H9 (cell line): ENCODE measurements around the gene TMEM86A. TPM values are rescaled to one million over a fixed set of nuclear protein-coding genes. Genes with fewer than 3 reads are reported as not detected.

Experiments used
- DNase-seq: peaks from one replicate; pipeline ENCODE4 v3.0.0-alpha.2; 2017
- H2AFZ ChIP-seq: one replicate; pipeline ENCODE4 v1.6.1; 2013; ENCODE audit warnings: mild to moderate bottlenecking, low read length, control low read depth, moderate library complexity
- H2AK5ac ChIP-seq: 2 replicates; pipeline ENCODE4 v1.6.1; 2013; ENCODE audit warnings: low read length, control low read depth, mixed read lengths; ENCODE audit not compliant: insufficient read length
- H2BK120ac ChIP-seq: one replicate; pipeline ENCODE4 v1.6.1; 2013; ENCODE audit warnings: low read depth, mild to moderate bottlenecking, low read length, control low read depth, inconsistent platforms; ENCODE audit not compliant: poor library complexity, severe bottlenecking
- H2BK12ac ChIP-seq: 2 replicates; pipeline ENCODE4 v1.6.1; 2013; ENCODE audit warnings: low read length, control low read depth, mixed read lengths, low read depth; ENCODE audit not compliant: insufficient read length
- H2BK15ac ChIP-seq: 2 replicates; pipeline ENCODE4 v1.6.1; 2013; ENCODE audit warnings: low read depth, low read length, control low read depth
- H2BK20ac ChIP-seq: one replicate; pipeline ENCODE4 v1.6.1; 2013; ENCODE audit warnings: low read depth, mild to moderate bottlenecking, low read length, control low read depth, inconsistent platforms; ENCODE audit not compliant: poor library complexity, severe bottlenecking
- H2BK5ac ChIP-seq: 2 replicates; pipeline ENCODE4 v1.6.1; 2013; ENCODE audit warnings: low read length, control low read depth, mixed read lengths; ENCODE audit not compliant: insufficient read length
- H3K14ac ChIP-seq: 2 replicates; pipeline ENCODE4 v1.6.1; 2013; ENCODE audit warnings: low read length, control low read depth; ENCODE audit not compliant: insufficient read depth
- H3K18ac ChIP-seq: 2 replicates; pipeline ENCODE4 v1.6.1; 2013; ENCODE audit warnings: low read depth, mild to moderate bottlenecking, mixed read lengths, low read length, control low read depth; ENCODE audit not compliant: insufficient read length
- H3K23ac ChIP-seq: 2 replicates; pipeline ENCODE4 v1.6.1; 2013; ENCODE audit warnings: low read length, control low read depth, mixed read lengths, low read depth; ENCODE audit not compliant: insufficient read length
- H3K23me2 ChIP-seq: 2 replicates; pipeline ENCODE4 v1.6.1; 2013; ENCODE audit warnings: low read depth, mild to moderate bottlenecking, mixed read lengths, low read length, control low read depth; ENCODE audit not compliant: insufficient read length, poor library complexity, severe bottlenecking
- H3K27ac ChIP-seq: 2 replicates; pipeline ENCODE4 v1.5.1; 2013; ENCODE audit warnings: low read length, control low read depth, mixed read lengths, low read depth; ENCODE audit not compliant: insufficient read length
- H3K27me3 ChIP-seq: 2 replicates; pipeline ENCODE4 v1.6.1; 2013; ENCODE audit warnings: low read length, control low read depth, inconsistent platforms; ENCODE audit not compliant: insufficient read depth
- H3K4ac ChIP-seq: 2 replicates; pipeline ENCODE4 v1.6.1; 2013; ENCODE audit warnings: low read depth, mild to moderate bottlenecking, control low read depth, inconsistent platforms, low read length, moderate library complexity
- H3K4me1 ChIP-seq: 2 replicates; pipeline ENCODE4 v1.6.1; 2013; ENCODE audit warnings: low read length, control low read depth, inconsistent platforms; ENCODE audit not compliant: insufficient read depth
- H3K4me2 ChIP-seq: 2 replicates; pipeline ENCODE4 v1.6.1; 2013; ENCODE audit warnings: low read length, control low read depth, mixed read lengths; ENCODE audit not compliant: insufficient read length, insufficient read depth
- H3K56ac ChIP-seq: 2 replicates; pipeline ENCODE4 v1.6.1; 2013; ENCODE audit warnings: low read depth, mild to moderate bottlenecking, mixed read lengths, low read length, control low read depth; ENCODE audit not compliant: insufficient read length
- H3K79me1 ChIP-seq: 2 replicates; pipeline ENCODE4 v1.6.1; 2013; ENCODE audit warnings: low read depth, mild to moderate bottlenecking, moderate library complexity, low read length, control low read depth, inconsistent platforms; ENCODE audit not compliant: insufficient read depth, poor library complexity, severe bottlenecking
- H3K79me2 ChIP-seq: 2 replicates; pipeline ENCODE4 v1.6.1; 2013; ENCODE audit warnings: low read length, control low read depth, inconsistent platforms; ENCODE audit not compliant: insufficient read depth
- H3K9ac ChIP-seq: 2 replicates; pipeline ENCODE4 v1.6.1; 2013; ENCODE audit warnings: low read length, control low read depth, mixed read lengths; ENCODE audit not compliant: insufficient read length; ENCODE audit errors: extremely low read depth
- H3K9me3 ChIP-seq: one replicate; pipeline ENCODE4 v1.6.1; 2013; ENCODE audit warnings: low read depth, low read length, inconsistent platforms; ENCODE audit not compliant: control insufficient read depth
- H3T11ph ChIP-seq: one replicate; pipeline ENCODE4 v1.6.1; 2013; ENCODE audit warnings: mild to moderate bottlenecking, low read length, control low read depth, inconsistent platforms
- H4K20me1 ChIP-seq: one replicate; pipeline ENCODE4 v1.6.1; 2013; ENCODE audit not compliant: control insufficient read depth, insufficient read length, insufficient read depth
- H4K5ac ChIP-seq: 2 replicates; pipeline ENCODE4 v1.6.1; 2013; ENCODE audit warnings: low read depth, mild to moderate bottlenecking, mixed read lengths, low read length, control low read depth; ENCODE audit not compliant: insufficient read length
- H4K8ac ChIP-seq: replicated peaks from 2 replicates; pipeline ENCODE4 v1.6.1; 2013; ENCODE audit warnings: low read length, control low read depth, mixed read lengths, low read depth; ENCODE audit not compliant: insufficient read length
- H4K91ac ChIP-seq: 2 replicates; pipeline ENCODE4 v1.6.1; 2013; ENCODE audit warnings: low read depth, mild to moderate bottlenecking, moderate library complexity, mixed read lengths, low read length, control low read depth; ENCODE audit not compliant: insufficient read length
- H3K27ac Mint-ChIP-seq, 3 experiments: 2 replicates in 2 of 3; 3 replicates in 1 of 3; pipeline ENCODE4 v1.8.0; 2020 to 2021; ENCODE audit warnings: mixed read lengths in 3 of 3, mild to moderate bottlenecking in 1 of 3, moderate library complexity in 1 of 3
- H3K27me3 Mint-ChIP-seq: 2 replicates; pipeline ENCODE4 v1.8.0; 2021; ENCODE audit warnings: low read depth, mild to moderate bottlenecking, moderate library complexity, mixed read lengths
- H3K36me3 Mint-ChIP-seq, 3 experiments: 2 replicates in 2 of 3; 3 replicates in 1 of 3; pipeline ENCODE4 v1.8.0; 2020 to 2021; ENCODE audit warnings: low read depth in 3 of 3, mixed read lengths in 3 of 3; ENCODE audit not compliant: insufficient read depth in 1 of 3
- H3K4me1 Mint-ChIP-seq, 2 experiments: 2 replicates each; pipeline ENCODE4 v1.8.0; 2020; ENCODE audit warnings: mixed read lengths in 2 of 2
- H3K4me3 Mint-ChIP-seq, 2 experiments: 2 replicates in 1 of 2; 3 replicates in 1 of 2; pipeline ENCODE4 v1.8.0; 2020 to 2021; ENCODE audit warnings: mild to moderate bottlenecking in 2 of 2, mixed read lengths in 2 of 2, moderate library complexity in 1 of 2
- H3K9me3 Mint-ChIP-seq, 2 experiments: 2 replicates in 1 of 2; 3 replicates in 1 of 2; pipeline ENCODE4 v1.8.0; 2020; ENCODE audit warnings: mild to moderate bottlenecking in 2 of 2, mixed read lengths in 2 of 2, moderate library complexity in 1 of 2
- CTCF ChIP-seq: fragments of 200-600 bp; sonication (generic); conservative IDR thresholded peaks from 3 replicates; pipeline ENCODE4 v1.8.0; 2021; ENCODE audit warnings: antibody characterized with exemption, mild to moderate bottlenecking
- WGBS: extraction: QIAGEN DNeasy Blood & Tissue Kit; methylation state at CpG from one replicate; pipeline ENCODE4 v1.1.7; 2013; ENCODE audit warnings: missing lambda C conversion rate, low lambda C conversion rate, mixed read lengths; ENCODE audit not compliant: insufficient read length; ENCODE audit errors: extremely low coverage; 5-methylcytosine and 5-hydroxymethylcytosine counted together
- total RNA-seq: library from RNA; stranded (reverse); gene quantifications from 2 replicates; pipeline ENCODE4 v1.2.1, GENCODE V29; 2021

Gene TMEM86A
- total RNA-seq, 1 experiment from 2014 or later = 2.3 TPM

GRCh38 chr11:18710545-18710944, 12.0 kb downstream of the TMEM86A start:
- no peak overlapping the region for H3K18ac ChIP-seq
- peaks cover 3% of the 10 kb centered on the region for H3K27me3 ChIP-seq
- H4K20me1 ChIP-seq = no peaks in the 10 kb centered on the region
- no peak overlapping the region for H2BK12ac ChIP-seq
- Mint-ChIP-seq H3K4me3 (no peak overlapping the region), H3K27ac (no peak overlapping the region), H3K36me3 (no peaks in the 10 kb centered on the region), H3K9me3 (no peaks in the 10 kb centered on the region), H3K27me3 (peaks cover 49% of the 10 kb centered on the region), H3K4me1 (peaks cover 0 to 6% of the 10 kb centered on the region in 2 experiments; a peak in 2 of 4 replicates)
- H2BK15ac ChIP-seq = no peak overlapping the region
- H3K9me3 ChIP-seq = no peaks in the 10 kb centered on the region
- no peak overlapping the region for H2BK5ac ChIP-seq
- H2AFZ ChIP-seq = no peak overlapping the region
- DNase-seq = no peak
- H3K79me1 ChIP-seq = no peaks in the 10 kb centered on the region
- H2AK5ac ChIP-seq = no peak overlapping the region
- TF ChIP-seq CTCF = no peak
- no peak overlapping the region for H4K5ac ChIP-seq
- H3K4me1 ChIP-seq = no peaks in the 10 kb centered on the region
- H3K23ac ChIP-seq = no peak overlapping the region
- no peak overlapping the region for H3K4me2 ChIP-seq
- no peaks in the 10 kb centered on the region for H3K79me2 ChIP-seq
- no peak overlapping the region for H2BK120ac ChIP-seq
- H3K4ac ChIP-seq = no peak overlapping the region
- H2BK20ac ChIP-seq = no peak overlapping the region
- H3K23me2 ChIP-seq = no peaks in the 10 kb centered on the region
- no peak overlapping the region for H3K9ac ChIP-seq
- H4K91ac ChIP-seq = no peak overlapping the region
- H3T11ph ChIP-seq = no peak overlapping the region
- no peak overlapping the region for H3K27ac ChIP-seq
- H3K14ac ChIP-seq = no peak overlapping the region
- H3K56ac ChIP-seq = no peak overlapping the region
- no peak overlapping the region for H4K8ac ChIP-seq
- WGBS = no CpG with 5 or more reads among the region's 5 CpGs
